Gastrocnemius medialis (tissue), 4 donors: Measurements from ENCODE around the gene BATF2. TPM values are rescaled to one million over a fixed set of nuclear protein-coding genes. Genes with fewer than 3 reads are reported as not detected.

Experiments
- ATAC-seq, 2 donors: fragments of 150-250 bp; one replicate each; pipeline ENCODE4 v1.9.1; 2016
- DNase-seq, 2 donors: peaks; one replicate each; pipeline ENCODE4 v3.0.0-alpha.2; 2019
- H3K27ac ChIP-seq, 4 donors: fragments of 200-600 bp; sonication (generic); 1 replicate in 1 of 4; 2 replicates in 3 of 4; pipeline ENCODE4 v1.5.1; 2016 to 2018; ENCODE audit warnings: mild to moderate bottlenecking in 2 of 4, moderate library complexity in 1 of 4
- H3K27me3 ChIP-seq, 3 donors: fragments of 200-600 bp; sonication (generic) in 2 of 3; 1 replicate in 1 of 3; 2 replicates in 2 of 3; pipeline versions ENCODE4 v1.5.1 to v1.6.0; 2016 to 2019; ENCODE audit warnings: mild to moderate bottlenecking in 1 of 3, moderate library complexity in 1 of 3
- H3K36me3 ChIP-seq, 2 donors: fragments of 200-600 bp; sonication (generic) in 1 of 2; one replicate each; pipeline ENCODE4 v1.5.1; 2017 to 2018
- H3K4me1 ChIP-seq, 2 donors: fragments of 200-600 bp; sonication (generic) in 1 of 2; one replicate each; pipeline ENCODE4 v1.5.1; 2016 to 2017; ENCODE audit warnings: mild to moderate bottlenecking in 2 of 2
- H3K4me3 ChIP-seq, 4 donors: fragments of 200-600 bp; sonication (generic) in 3 of 4; 1 replicate in 1 of 4; 2 replicates in 3 of 4; pipeline ENCODE4 v1.5.1; 2016 to 2019; ENCODE audit warnings: mild to moderate bottlenecking in 2 of 4
- H3K9me3 ChIP-seq, 3 donors: fragments of 200-600 bp; sonication (generic) in 2 of 3; 1 replicate in 1 of 3; 2 replicates in 2 of 3; pipeline ENCODE4 v1.5.1; 2016 to 2019
- CTCF ChIP-seq, 5 experiments: fragments of 450-650 bp in 3 of 5; fragments of 200-600 bp in 2 of 5; sonication (generic) in 2 of 5; IDR thresholded peaks in 4 of 5; conservative IDR thresholded peaks in 1 of 5; 1 replicate in 4 of 5; 2 replicates in 1 of 5; pipeline ENCODE4 v1.5.1; 2016 to 2019; ENCODE audit warnings: antibody characterized with exemption in 5 of 5, mild to moderate bottlenecking in 3 of 5, moderate library complexity in 3 of 5
- POLR2A ChIP-seq, 2 donors: fragments of 450-650 bp; IDR thresholded peaks; one replicate each; pipeline ENCODE4 v1.6.1; 2017; ENCODE audit warnings: antibody characterized with exemption in 2 of 2, mild to moderate bottlenecking in 2 of 2, moderate library complexity in 2 of 2
- in situ Hi-C, 4 donors: fragments of 200-750 bp; cut with MboI; loops; one replicate each; pipeline versions ENCODE4 v1.15.0 to v1.8.0; 2017; ENCODE audit warnings: low sequenced_read_pairs in 4 of 4
- intact Hi-C: fragments of 100-400 bp; cut with DNase I; formaldehyde crosslinking; loops from one replicate; pipeline ENCODE4 v1.15.1; 2023; ENCODE audit warnings: low total_unique reads
- microRNA-seq, 2 donors: library from miRNA; unstranded; fragments of <30 nt; microRNA quantifications; one replicate each; pipeline ENCODE4, GENCODE V29; 2016; ENCODE audit warnings: borderline replicate concordance in 2 of 2
- total RNA-seq, 4 donors: library from RNA; depleted of rRNA; stranded (reverse); fragments of >200 nt; gene quantifications; one replicate each; pipeline versions ENCODE4 v1.1.0 to v1.2.3, GENCODE V29; 2016

BATF2 gene
- total RNA-seq, 4 donors from 2014 or later = 0.97 to 3.3 (median 2.3) TPM

GRCh38 chr11:64947208-64947814 is 49.5 kb downstream of the BATF2 start:
- no peak for TF ChIP-seq POLR2A (IDR thresholded peaks at IDR 0.05)
- TF ChIP-seq CTCF (IDR thresholded peaks at IDR 0.05 in 4 of 5, conservative IDR thresholded peaks at IDR 0.05 in 1 of 5) = no peak
- Histone ChIP-seq H3K9me3 (no peaks in the 10 kb centered on the region), H3K4me3 (no peak overlapping the region), H3K4me1 (no peaks in the 10 kb centered on the region), H3K36me3 (no peaks in the 10 kb centered on the region), H3K27ac (no peak overlapping the region), H3K27me3 (no peaks in the 10 kb centered on the region)
- intact Hi-C loops = no loop called here
- in situ Hi-C loops = no loop called here
- ATAC-seq = no peak
- DNase-seq = no peak

Small RNA genes lying within 50 kb of the gene (microRNA-seq; reads per million reads assigned to microRNA genes)
- 0 reads per million in 2 donors for gene MIR6879

Other genes with a start within 250 kb of the BATF2 start
- 1,000 to 10,000 TPM in 3 of 4 donors, 100 to 1,000 TPM in 1; 881 to 2,858 (median 1,836) TPM for gene PYGM, start 237.0 kb downstream of the BATF2 start, total RNA-seq
- 100 to 1,000 TPM; 171 to 249 (median 193) TPM for gene SF1, start 218.4 kb downstream of the BATF2 start, total RNA-seq
- gene MAP4K2, start 193.8 kb downstream of the BATF2 start, total RNA-seq = 10 to 100 TPM in 1 of 4 donors, 1 to 10 TPM in 3; 4.3 to 14.8 (median 6.2) TPM
- gene MEN1, start 186.4 kb downstream of the BATF2 start, total RNA-seq = 10 to 100 TPM in 2 of 4 donors, 1 to 10 TPM in 2; 7.4 to 12.2 (median 9.8) TPM
- under 1 TPM in 2 of 4 donors, not detected in 2; 0.15 to 0.19 TPM for gene CDC42BPG, start 152.3 kb downstream of the BATF2 start, total RNA-seq
- gene EHD1, start 118.3 kb downstream of the BATF2 start, total RNA-seq = 10 to 100 TPM; 24.8 to 46.2 (median 31.3) TPM
- gene ATG2A, start 79.8 kb downstream of the BATF2 start, total RNA-seq = 10 to 100 TPM; 10.7 to 97.5 (median 37.9) TPM
- gene PPP2R5B, start 72.3 kb downstream of the BATF2 start, total RNA-seq = 10 to 100 TPM; 17.2 to 34.2 (median 24.3) TPM
- gene GPHA2, start 61.1 kb downstream of the BATF2 start, total RNA-seq = not detected
- not detected for gene MAJIN, start 24.9 kb downstream of the BATF2 start, total RNA-seq
- 100 to 1,000 TPM; 150 to 268 (median 170) TPM for gene ARL2, start 17.2 kb upstream of the BATF2 start, total RNA-seq
- gene SNX15, start 30.5 kb upstream of the BATF2 start, total RNA-seq = 10 to 100 TPM; 16.9 to 33.3 (median 25.9) TPM
- 10 to 100 TPM in 3 of 4 donors, 1 to 10 TPM in 1; 9.0 to 27.2 (median 14.4) TPM for gene SAC3D1, start 44.2 kb upstream of the BATF2 start, total RNA-seq
- gene NAALADL1, start 61.6 kb upstream of the BATF2 start, total RNA-seq = 1 to 10 TPM in 3 of 4 donors, under 1 TPM in 1; 0.22 to 4.0 (median 2.6) TPM
- gene CDCA5, start 87.1 kb upstream of the BATF2 start, total RNA-seq = 1 to 10 TPM in 1 of 4 donors, under 1 TPM in 2, not detected in 1; 0.36 to 1.3 (median 1.00) TPM
- gene ZFPL1, start 87.3 kb upstream of the BATF2 start, total RNA-seq = 10 to 100 TPM; 35.7 to 42.0 (median 40.6) TPM
- gene VPS51, start 99.2 kb upstream of the BATF2 start, total RNA-seq = 100 to 1,000 TPM; 206 to 515 (median 266) TPM
- 10 to 100 TPM in 2 of 4 donors, 1 to 10 TPM in 2; 7.3 to 18.4 (median 11.0) TPM for gene TM7SF2, start 114.9 kb upstream of the BATF2 start, total RNA-seq
- gene ZNHIT2, start 120.7 kb upstream of the BATF2 start, total RNA-seq = 10 to 100 TPM; 10.3 to 30.7 (median 24.1) TPM
- 100 to 1,000 TPM; 353 to 521 (median 436) TPM for gene FAU, start 125.2 kb upstream of the BATF2 start, total RNA-seq
- gene MRPL49, start 125.3 kb upstream of the BATF2 start, total RNA-seq = 10 to 100 TPM; 54.9 to 76.5 (median 63.6) TPM
- gene SYVN1, start 137.5 kb upstream of the BATF2 start, total RNA-seq = 10 to 100 TPM; 24.6 to 77.5 (median 37.3) TPM
- not detected for gene SPDYC, start 173.3 kb upstream of the BATF2 start, total RNA-seq
- gene CAPN1, start 185.0 kb upstream of the BATF2 start, total RNA-seq = 100 to 1,000 TPM in 2 of 4 donors, 10 to 100 TPM in 2; 52.7 to 153 (median 106) TPM